Motor neuron (in vitro differentiated cells): Measurements from ENCODE around the gene KIF22. TPM values are rescaled to one million over a fixed set of nuclear protein-coding genes. Genes with fewer than 3 reads are reported as not detected.

Experiments used
- ATAC-seq, 8 experiments: fragments of 200-7000 bp; cut with Tn5 transposase; replicated peaks in 6 of 8; 2 replicates each; pipeline ENCODE4 v1.8.0; 2021; ENCODE audit warnings: mild to moderate bottlenecking in 8 of 8, moderate library complexity in 8 of 8
- H3K27ac ChIP-seq, 2 donors: fragments of 250-450 bp; sonication (Bioruptor Pico); 2 replicates each; pipeline ENCODE4 v1.9.0; 2021; ENCODE audit warnings: antibody characterized with exemption in 2 of 2, mild to moderate bottlenecking in 2 of 2, moderate library complexity in 1 of 2
- H3K4me1 ChIP-seq, 2 donors: fragments of 250-450 bp; sonication (Bioruptor Pico); replicated peaks in 1 of 2; 2 replicates each; pipeline ENCODE4 v1.6.1; 2021; ENCODE audit warnings: antibody characterized with exemption in 2 of 2, mild to moderate bottlenecking in 2 of 2, moderate library complexity in 1 of 2
- H3K4me3 ChIP-seq, 5 donors: fragments of 250-450 bp; sonication (Bioruptor Pico); 2 replicates each; pipeline ENCODE4 v1.9.0; 2021; ENCODE audit warnings: antibody characterized with exemption in 5 of 5, mild to moderate bottlenecking in 5 of 5, moderate library complexity in 4 of 5
- WGBS, 10 experiments: fragments of 450-650 bp; shearing (Covaris generic); methylation state at CpG; one replicate each; pipeline ENCODE4 v1.0.0; 2022; 5-methylcytosine and 5-hydroxymethylcytosine counted together
- in situ Hi-C, 9 experiments: fragments of 400-800 bp; cut with MboI; loops; one replicate each; pipeline ENCODE4 v1.15.0; 2021; ENCODE audit warnings: low sequenced_read_pairs in 9 of 9, low pct_unique_long_range_greater_than_20kb in 2 of 9; ENCODE audit not compliant: unreplicated experiment in 9 of 9
- total RNA-seq, 8 experiments: library from RNA; unstranded; fragments of 300-600 nt; gene quantifications; 2 replicates each; pipeline versions ENCODE4 v1.2.3 to v1.2.4, GENCODE V29; 2022

KIF22 gene
- total RNA-seq, 8 experiments from 2014 or later: 16.1 to 96.3 (median 24.4) TPM

- no peaks in the 10 kb centered on the region for H3K4me1 ChIP-seq
- H3K27ac ChIP-seq: no peak overlapping the region
- no peak overlapping the region for H3K4me3 ChIP-seq
- in situ Hi-C loops: loop anchor here in 1 of 9 experiments (25.0 kb wide), 1 partner anchor 172 kb away; the partner anchor contains the start of genes C16orf92 and DOC2A
- no peak for ATAC-seq
- 77 to 100% (median 80%) methylated on average over 1 to 4 of the region's 10 CpGs; no CpG with 5 or more reads in 7 of the 10 experiments for WGBS, 10 experiments
These were observed 49.7 kb downstream of the KIF22 start for GRCh38 chr16:29840240-29840639.

- in situ Hi-C loops: loop anchor here in 1 of 9 experiments (25.0 kb wide), 1 partner anchor 171 kb away; the partner anchor contains the start of genes C16orf92 and DOC2A
- Histone ChIP-seq H3K27ac (no peak overlapping the region), H3K4me1 (no peaks in the 10 kb centered on the region), H3K4me3 (no peak overlapping the region)
- WGBS, 10 experiments: 75% methylated on average over 2 of the region's 23 CpGs; no CpG with 5 or more reads in 9 of the 10 experiments
- no peak for ATAC-seq
These were observed 51.1 kb downstream of the KIF22 start for GRCh38 chr16:29841631-29842030.

- no peak overlapping the region for H3K4me3 ChIP-seq
- H3K27ac ChIP-seq: no peak overlapping the region
- H3K4me1 ChIP-seq: no peaks in the 10 kb centered on the region
- in situ Hi-C loops: loop anchor here in 1 of 9 experiments (25.0 kb wide), 1 partner anchor 169 kb away; the partner anchor contains the start of genes C16orf92 and DOC2A
- ATAC-seq: peak in 1 of 8 experiments; percentile 52
- 77 to 100% (median 90%) methylated on average over 1 to 8 of the region's 9 CpGs; no CpG with 5 or more reads in 5 of the 10 experiments for WGBS, 10 experiments
These were observed 52.3 kb downstream of the KIF22 start for GRCh38 chr16:29842732-29843346.

- no peak overlapping the region for H3K4me3 ChIP-seq
- no peaks in the 10 kb centered on the region for H3K4me1 ChIP-seq
- no peak for ATAC-seq
- in situ Hi-C loops: loop anchor here in 1 of 9 experiments (25.0 kb wide), 1 partner anchor 168 kb away; the partner anchor contains the start of genes C16orf92 and DOC2A
- no peak overlapping the region for H3K27ac ChIP-seq
- 40 to 100% (median 100%) methylated on average over 1 to 5 of the region's 8 CpGs; no CpG with 5 or more reads in 3 of the 10 experiments for WGBS, 10 experiments
These were observed 53.4 kb downstream of the KIF22 start for GRCh38 chr16:29843931-29844330.

GRCh38 chr16:29844575-29845331 lies 54.2 kb downstream of the KIF22 start:
- in situ Hi-C loops: loop anchor here in 1 of 9 experiments (25.0 kb wide), 1 partner anchor 168 kb away; the partner anchor contains the start of genes C16orf92 and DOC2A
- WGBS, 10 experiments: 71 to 93% (median 82%) methylated on average over 2 to 13 of the region's 28 CpGs; no CpG with 5 or more reads in 4 of the 10 experiments
- no peak overlapping the region for H3K27ac ChIP-seq
- H3K4me1 ChIP-seq: no peaks in the 10 kb centered on the region
- no peak overlapping the region for H3K4me3 ChIP-seq
- no peak for ATAC-seq

GRCh38 chr16:29845656-29846055 lies 55.1 kb downstream of the KIF22 start:
- WGBS, 10 experiments: 95 to 100% (median 100%) methylated on average over 1 to 12 of the region's 18 CpGs; no CpG with 5 or more reads in 7 of the 10 experiments
- no peak for ATAC-seq
- Histone ChIP-seq H3K4me3 (no peak overlapping the region), H3K4me1 (no peaks in the 10 kb centered on the region), H3K27ac (no peak overlapping the region)
- in situ Hi-C loops: loop anchor here in 1 of 9 experiments (25.0 kb wide), 1 partner anchor 167 kb away; the partner anchor contains the start of genes C16orf92 and DOC2A

- Histone ChIP-seq H3K4me3 (no peak overlapping the region), H3K27ac (no peak overlapping the region), H3K4me1 (no peaks in the 10 kb centered on the region)
- 2 to 100% (median 60%) methylated on average over 1 to 6 of the region's 15 CpGs; no CpG with 5 or more reads in 3 of the 10 experiments for WGBS, 10 experiments
- in situ Hi-C loops: loop anchor here in 1 of 9 experiments (25.0 kb wide), 1 partner anchor 164 kb away; the partner anchor contains the start of genes C16orf92 and DOC2A
- peak; percentile 18 to 83 (median 34) for ATAC-seq
These were observed 58.1 kb downstream of the KIF22 start for GRCh38 chr16:29848420-29849297.

- ATAC-seq: peak in 5 of 8 experiments; percentile 60 to 75 (median 71)
- Histone ChIP-seq H3K4me1 (no peaks in the 10 kb centered on the region), H3K27ac (no peak overlapping the region), H3K4me3 (no peak overlapping the region)
- in situ Hi-C loops: loop anchor here in 1 of 9 experiments (25.0 kb wide), 1 partner anchor 163 kb away; the partner anchor contains the start of genes C16orf92 and DOC2A
- WGBS, 10 experiments: 33 to 100% (median 70%) methylated on average over 1 to 3 of the region's 5 CpGs; no CpG with 5 or more reads in 1 of the 10 experiments
These were observed 59.0 kb downstream of the KIF22 start for GRCh38 chr16:29849505-29849904.

- no peaks in the 10 kb centered on the region for H3K4me1 ChIP-seq
- in situ Hi-C loops: loop anchor here in 1 of 9 experiments (25.0 kb wide), 1 partner anchor 111 kb away; the partner anchor contains the start of genes TAOK2 and TMEM219
- WGBS, 10 experiments: 92 to 100% methylated on average over 1 to 2 of the region's 3 CpGs; no CpG with 5 or more reads in 8 of the 10 experiments
These were observed 60.4 kb downstream of the KIF22 start for GRCh38 chr16:29850998-29851397.

GRCh38 chr16:29852654-29853053 lies 62.1 kb downstream of the KIF22 start:
- ATAC-seq: peak; percentile 19 to 84 (median 65)
- H3K4me3 ChIP-seq: no peak overlapping the region
- H3K27ac ChIP-seq: no peak overlapping the region
- 0 to 100% (median 80%) methylated on average over 1 to 7 of the region's 7 CpGs; no CpG with 5 or more reads in 3 of the 10 experiments for WGBS, 10 experiments
- in situ Hi-C loops: loop anchor here in 1 of 9 experiments (25.0 kb wide), 1 partner anchor 110 kb away; the partner anchor contains the start of genes TAOK2 and TMEM219
- H3K4me1 ChIP-seq: no peaks in the 10 kb centered on the region

More at GRCh38 chr16:29850998-29851397, 60.4 kb downstream of the KIF22 start:
- H3K4me3 ChIP-seq: no peak overlapping the region
- no peak for ATAC-seq
- H3K27ac ChIP-seq: no peak overlapping the region

- WGBS, 10 experiments: 63 to 100% (median 82%) methylated on average over 1 to 3 of the region's 5 CpGs; no CpG with 5 or more reads in 5 of the 10 experiments
- in situ Hi-C loops: loop anchor here in 1 of 9 experiments (25.0 kb wide), 1 partner anchor 108 kb away; the partner anchor contains the start of genes TAOK2 and TMEM219
- Histone ChIP-seq H3K4me3 (no peak overlapping the region), H3K4me1 (no peaks in the 10 kb centered on the region), H3K27ac (no peak overlapping the region)
- ATAC-seq: no peak
These were observed 64.1 kb downstream of the KIF22 start for GRCh38 chr16:29854520-29855100.
